ENCODE measurements around the gene PRSS53. TPM values are rescaled to one million over a fixed set of nuclear protein-coding genes. Genes with fewer than 3 reads are reported as not detected.
A peak's percentile ranks its signal among the peaks of the same experiment; 100 is the strongest.

Gene PRSS53
- polyA plus RNA-seq, 1 of the 3 experiments (the other 2 are of a cell fraction), result 3.1 TPM

DNA sequence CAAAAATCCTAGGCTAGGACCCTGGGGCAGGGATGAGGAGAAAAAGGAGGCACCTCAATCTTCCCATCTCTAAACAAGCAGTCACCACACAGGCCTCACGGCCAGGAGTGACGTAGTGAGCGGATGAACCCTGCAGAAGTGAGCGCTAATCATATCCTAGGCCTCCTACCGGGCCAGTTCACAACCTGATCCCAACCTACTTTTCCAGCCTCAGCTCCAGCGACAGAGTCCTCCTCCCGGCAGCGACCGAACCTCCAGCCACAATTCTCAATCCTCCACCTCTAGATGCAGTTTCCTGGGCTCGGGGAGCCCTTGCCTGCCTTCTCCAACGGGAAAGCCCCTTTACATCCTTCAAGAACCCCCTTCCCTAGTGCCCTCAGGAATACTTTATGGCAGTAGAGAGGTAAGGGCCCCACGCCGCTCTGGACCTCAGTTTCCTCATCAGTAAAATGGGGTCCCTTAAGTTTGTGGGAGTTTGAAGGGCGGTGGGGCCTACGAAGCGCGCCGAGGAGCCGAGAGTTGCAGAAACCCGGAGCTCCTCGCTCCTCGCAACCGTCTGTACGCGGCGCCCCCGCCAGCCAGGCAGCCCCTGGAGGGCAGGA is 16.1 kb downstream of the PRSS53 start:
- TF ChIP-seq POLR2AphosphoS5 (IDR thresholded peaks at IDR 0.05; ENCODE audit: low read depth, low read length) (no peak; the same call in 1 of the 2 replicates), CHD2 (IDR thresholded peaks at IDR 0.05; ENCODE audit: low read length, partially characterized antibody) (no peak), JUND (IDR thresholded peaks at IDR 0.05) (no peak), FOSL2 (IDR thresholded peaks at IDR 0.05; ENCODE audit: borderline replicate concordance, low read depth) (no peak), YY1 (IDR thresholded peaks at IDR 0.05; ENCODE audit: low read depth) (no peak), RCOR1 (IDR thresholded peaks at IDR 0.05; ENCODE audit: low read length) (no peak), GATA2 (CRISPR knock-in tag; IDR thresholded peaks at IDR 0.05) (no peak)
- TF ChIP-seq, protein P1, sequence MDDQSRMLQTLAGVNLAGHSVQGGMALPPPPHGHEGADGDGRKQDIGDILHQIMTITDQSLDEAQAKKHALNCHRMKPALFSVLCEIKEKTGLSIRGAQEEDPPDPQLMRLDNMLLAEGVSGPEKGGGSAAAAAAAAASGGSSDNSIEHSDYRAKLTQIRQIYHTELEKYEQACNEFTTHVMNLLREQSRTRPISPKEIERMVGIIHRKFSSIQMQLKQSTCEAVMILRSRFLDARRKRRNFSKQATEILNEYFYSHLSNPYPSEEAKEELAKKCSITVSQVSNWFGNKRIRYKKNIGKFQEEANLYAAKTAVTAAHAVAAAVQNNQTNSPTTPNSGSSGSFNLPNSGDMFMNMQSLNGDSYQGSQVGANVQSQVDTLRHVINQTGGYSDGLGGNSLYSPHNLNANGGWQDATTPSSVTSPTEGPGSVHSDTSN (IDR thresholded peaks at IDR 0.05), result no peak
- TF ChIP-seq, protein P2, sequence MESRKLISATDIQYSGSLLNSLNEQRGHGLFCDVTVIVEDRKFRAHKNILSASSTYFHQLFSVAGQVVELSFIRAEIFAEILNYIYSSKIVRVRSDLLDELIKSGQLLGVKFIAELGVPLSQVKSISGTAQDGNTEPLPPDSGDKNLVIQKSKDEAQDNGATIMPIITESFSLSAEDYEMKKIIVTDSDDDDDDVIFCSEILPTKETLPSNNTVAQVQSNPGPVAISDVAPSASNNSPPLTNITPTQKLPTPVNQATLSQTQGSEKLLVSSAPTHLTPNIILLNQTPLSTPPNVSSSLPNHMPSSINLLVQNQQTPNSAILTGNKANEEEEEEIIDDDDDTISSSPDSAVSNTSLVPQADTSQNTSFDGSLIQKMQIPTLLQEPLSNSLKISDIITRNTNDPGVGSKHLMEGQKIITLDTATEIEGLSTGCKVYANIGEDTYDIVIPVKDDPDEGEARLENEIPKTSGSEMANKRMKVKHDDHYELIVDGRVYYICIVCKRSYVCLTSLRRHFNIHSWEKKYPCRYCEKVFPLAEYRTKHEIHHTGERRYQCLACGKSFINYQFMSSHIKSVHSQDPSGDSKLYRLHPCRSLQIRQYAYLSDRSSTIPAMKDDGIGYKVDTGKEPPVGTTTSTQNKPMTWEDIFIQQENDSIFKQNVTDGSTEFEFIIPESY (IDR thresholded peaks at IDR 0.05; ENCODE audit: borderline replicate concordance, low read depth), result no peak
- H3F3A ChIP-seq (replicated peaks; ENCODE audit: insufficient read depth), result peaks cover 7% of the 10 kb centered on the region
- WGBS (ENCODE audit: low lambda C conversion rate), result 2% methylated on average over 23 of the region's 27 CpGs
- peak overlapping the region; percentile 95 for H3K9ac ChIP-seq
- no peaks in the 10 kb centered on the region for H4K20me1 ChIP-seq (ENCODE audit: insufficient read depth)
- H3K9me3 ChIP-seq, result no peaks in the 10 kb centered on the region
- ChIA-PET CTCF (interaction anchor here (1.0 to 4.3 kb wide), 5 partner anchors 16 to 119 kb away, joined by 3 to 19 read pairs (median 3); partner anchors contain the start of gene PRSS53), POLR2A (interaction anchor here (0.6 to 2.7 kb wide), 4 partner anchors 39 to 107 kb away, joined by 3 to 15 read pairs (median 10); partner anchors contain the start of genes FUS, KAT8 and STX4)
- H3K4me3 ChIP-seq (ENCODE audit: low read depth in 2 of 2, low read length in 1 of 2), result peak overlapping the region; percentile 90 to 95
- H3K36me3 ChIP-seq (replicated peaks in 1 of 2; ENCODE audit: control insufficient read depth in 1 of 2, insufficient read depth in 2 of 2, low read length in 1 of 2), result peaks cover 11 to 18% of the 10 kb centered on the region in 2 experiments
- no peaks in the 10 kb centered on the region for H3K27me3 ChIP-seq (ENCODE audit: insufficient read depth)
- DNase-seq, result peak; percentile 62
- peak overlapping the region; percentile 93 to 95 for H3K27ac ChIP-seq (ENCODE audit: low read depth in 2 of 2, low read length in 1 of 2)
- H3K4me2 ChIP-seq, result peak overlapping the region; percentile 93
- H3K9me2 ChIP-seq, result no peaks in the 10 kb centered on the region
- H3K79me2 ChIP-seq (ENCODE audit: insufficient read depth), result peaks cover 87% of the 10 kb centered on the region
- H3K4me1 ChIP-seq (ENCODE audit: control insufficient read depth in 1 of 2, insufficient read depth in 2 of 2, low read depth in 1 of 2, low read length in 1 of 2), result peaks cover 5 to 14% of the 10 kb centered on the region in 2 experiments; a peak in 3 of 4 replicates
- H2AFZ ChIP-seq (ENCODE audit: low read depth), result peak overlapping the region; percentile 83

DNA sequence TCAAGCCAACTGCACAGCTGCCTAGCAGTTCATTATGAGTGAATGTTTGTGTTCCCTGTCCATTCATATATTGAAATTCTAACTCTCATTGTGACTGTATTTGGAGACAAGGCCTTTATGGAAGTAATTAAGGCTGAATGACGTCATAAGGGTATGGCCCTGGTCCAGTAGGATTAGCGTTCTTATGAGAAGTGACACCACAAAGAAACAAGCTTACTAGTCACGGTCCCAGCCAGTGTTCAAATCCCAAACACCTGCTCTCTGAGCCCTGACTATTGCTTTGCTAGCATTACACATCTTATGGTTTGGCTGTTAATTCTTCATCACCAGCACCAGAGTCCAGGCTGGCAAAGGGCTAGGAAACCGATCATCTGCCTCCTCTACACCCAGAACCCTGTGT is 16.9 kb downstream of the PRSS53 start:
- Histone ChIP-seq H3K4me2 (peak overlapping the region; percentile 93), H3K27me3 (ENCODE audit: insufficient read depth) (no peaks in the 10 kb centered on the region), H3K9me3 (no peaks in the 10 kb centered on the region), H4K20me1 (ENCODE audit: insufficient read depth) (no peaks in the 10 kb centered on the region), H3K9ac (peak overlapping the region; percentile 95), H3K27ac (ENCODE audit: low read depth in 2 of 2, low read length in 1 of 2) (peak overlapping the region; percentile 93 to 95), H3K4me3 (ENCODE audit: low read depth in 2 of 2, low read length in 1 of 2) (peak overlapping the region; percentile 90 to 95), H2AFZ (ENCODE audit: low read depth) (no peak overlapping the region), H3K9me2 (no peaks in the 10 kb centered on the region), H3K4me1 (ENCODE audit: control insufficient read depth in 1 of 2, insufficient read depth in 2 of 2, low read depth in 1 of 2, low read length in 1 of 2) (peaks cover 5 to 14% of the 10 kb centered on the region in 2 experiments; a peak in 3 of 4 replicates), H3K36me3 (replicated peaks in 1 of 2; ENCODE audit: control insufficient read depth in 1 of 2, insufficient read depth in 2 of 2, low read length in 1 of 2) (peaks cover 4 to 10% of the 10 kb centered on the region in 2 experiments), H3F3A (replicated peaks; ENCODE audit: insufficient read depth) (peaks cover 9% of the 10 kb centered on the region), H3K79me2 (ENCODE audit: insufficient read depth) (peaks cover 87% of the 10 kb centered on the region)
- ChIA-PET POLR2A (interaction anchor here (2.7 kb wide), 1 partner anchor 108 kb away, joined by 15 read pairs; the partner anchor contains the start of gene FUS), CTCF (interaction anchor here (1.0 to 1.5 kb wide), 4 partner anchors 17 to 75 kb away, joined by 3 to 6 read pairs (median 3); partner anchors contain the start of gene PRSS53)
- WGBS (ENCODE audit: low lambda C conversion rate), result 12% methylated on average over 4 of the region's 4 CpGs
- TF ChIP-seq ELF1 (IDR thresholded peaks at IDR 0.05) (no peak), CHD2 (IDR thresholded peaks at IDR 0.05; ENCODE audit: low read length, partially characterized antibody) (no peak), SIN3A (IDR thresholded peaks at IDR 0.05; ENCODE audit: borderline replicate concordance, low read depth, low read length) (no peak), MEF2A (IDR thresholded peaks at IDR 0.05; ENCODE audit: borderline replicate concordance, low read depth) (no peak)
- TF ChIP-seq, protein P2 (IDR thresholded peaks at IDR 0.05; ENCODE audit: borderline replicate concordance, low read depth), result no peak
- TF ChIP-seq, protein P3, sequence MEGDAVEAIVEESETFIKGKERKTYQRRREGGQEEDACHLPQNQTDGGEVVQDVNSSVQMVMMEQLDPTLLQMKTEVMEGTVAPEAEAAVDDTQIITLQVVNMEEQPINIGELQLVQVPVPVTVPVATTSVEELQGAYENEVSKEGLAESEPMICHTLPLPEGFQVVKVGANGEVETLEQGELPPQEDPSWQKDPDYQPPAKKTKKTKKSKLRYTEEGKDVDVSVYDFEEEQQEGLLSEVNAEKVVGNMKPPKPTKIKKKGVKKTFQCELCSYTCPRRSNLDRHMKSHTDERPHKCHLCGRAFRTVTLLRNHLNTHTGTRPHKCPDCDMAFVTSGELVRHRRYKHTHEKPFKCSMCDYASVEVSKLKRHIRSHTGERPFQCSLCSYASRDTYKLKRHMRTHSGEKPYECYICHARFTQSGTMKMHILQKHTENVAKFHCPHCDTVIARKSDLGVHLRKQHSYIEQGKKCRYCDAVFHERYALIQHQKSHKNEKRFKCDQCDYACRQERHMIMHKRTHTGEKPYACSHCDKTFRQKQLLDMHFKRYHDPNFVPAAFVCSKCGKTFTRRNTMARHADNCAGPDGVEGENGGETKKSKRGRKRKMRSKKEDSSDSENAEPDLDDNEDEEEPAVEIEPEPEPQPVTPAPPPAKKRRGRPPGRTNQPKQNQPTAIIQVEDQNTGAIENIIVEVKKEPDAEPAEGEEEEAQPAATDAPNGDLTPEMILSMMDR (IDR thresholded peaks at IDR 0.05), result no peak
- DNase-seq, result no peak
